Measurements from ENCODE around the gene DPYSL3.

- TF ChIP-seq EP300 (IDR thresholded peaks at IDR 0.05; ENCODE audit: low read depth) = no peak
- no peak for TF ChIP-seq POLR2A (IDR thresholded peaks at IDR 0.05)
- no peak for TF ChIP-seq CTCF (IDR thresholded peaks at IDR 0.05)
Measured at GRCh38 chr5:147455822-147456450, 53.9 kb downstream of the DPYSL3 start.

All from transverse colon (tissue), 3 donors.